A549 (cell line): ENCODE data around the gene SLC1A2.

Source experiments
- CHD2 ChIP-seq: fragments of 150-350 bp; IDR thresholded peaks from 2 replicates; pipeline ENCODE4 v1.6.1; 2014; ENCODE audit warnings: low read length; ENCODE audit not compliant: partially characterized antibody
- CTCF ChIP-seq: fragments of >200 bp; sonication (Bioruptor Twin); formaldehyde crosslinking; IDR thresholded peaks from 3 replicates; pipeline ENCODE4 v1.5.1; 2016
- EP300 ChIP-seq, 2 experiments: fragments of >200 bp; sonication (Bioruptor Twin); formaldehyde crosslinking; IDR thresholded peaks; 2 replicates in 1 of 2; 3 replicates in 1 of 2; pipeline ENCODE4 v1.6.1; 2016 to 2017
- MAFK ChIP-seq: fragments of 450-650 bp; IDR thresholded peaks from 2 replicates; pipeline ENCODE4 v1.6.1; 2014; ENCODE audit not compliant: partially characterized antibody
- PHF8 ChIP-seq: fragments of 200-600 bp; sonication (generic); IDR thresholded peaks from 2 replicates; pipeline ENCODE4 v1.6.1; 2016; ENCODE audit warnings: low read depth, mild to moderate bottlenecking, antibody characterized with exemption, moderate library complexity, borderline replicate concordance
- POLR2A ChIP-seq: IDR thresholded peaks from 2 replicates; pipeline ENCODE4 v1.6.1; 2012; ENCODE audit warnings: mild to moderate bottlenecking, low read length
- SMC3 ChIP-seq: fragments of >200 bp; sonication (Bioruptor Twin); formaldehyde crosslinking; IDR thresholded peaks from 3 replicates; pipeline ENCODE4 v1.6.1; 2018; ENCODE audit warnings: inconsistent platforms
- ZFP36 ChIP-seq: fragments of 450-650 bp; IDR thresholded peaks from 2 replicates; pipeline ENCODE4 v1.6.1; 2014; ENCODE audit warnings: borderline replicate concordance; ENCODE audit not compliant: partially characterized antibody

DNA sequence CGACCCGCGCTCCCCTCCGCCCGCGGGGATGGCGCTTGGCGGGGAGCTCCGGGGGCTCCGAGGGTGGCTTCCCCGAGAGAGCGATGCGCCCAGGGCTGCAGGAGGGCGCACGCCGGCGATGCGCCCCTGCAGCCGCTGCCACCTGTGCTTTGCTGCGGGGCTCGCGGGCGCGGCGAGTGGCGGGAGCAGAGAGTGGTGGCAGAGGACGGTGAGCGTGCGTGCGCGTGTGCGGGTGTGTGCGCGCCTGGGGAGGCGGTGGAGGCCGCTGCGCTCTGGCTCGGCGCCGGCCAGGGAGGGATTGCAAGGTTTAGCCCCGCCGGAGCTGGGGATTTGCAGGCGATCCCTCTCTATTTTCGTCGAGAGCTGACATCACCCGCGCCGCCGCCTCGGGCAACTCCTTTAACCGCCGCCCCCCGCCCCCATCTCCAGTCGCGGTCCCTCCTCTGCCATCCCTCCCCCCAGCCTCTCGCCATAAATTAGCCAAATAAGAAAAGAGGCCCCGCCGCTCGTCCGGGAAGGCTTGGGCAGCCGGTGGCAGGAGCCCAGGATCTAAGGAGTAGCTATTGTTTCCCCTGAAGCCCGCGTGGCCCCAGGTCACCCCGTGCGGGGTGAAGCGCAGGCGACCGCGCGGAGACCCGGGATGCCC, at the start of gene SLC1A2:
- TF ChIP-seq MAFK (no peak), CTCF (no peak), PHF8 (no peak), POLR2A (no peak), EP300 (IDR thresholded peaks at IDR 0.05) (no peak), ZFP36 (no peak), CHD2 (no peak), SMC3 (no peak)
